ENCODE results near the gene ARHGAP10. TPM values are rescaled to one million over a fixed set of nuclear protein-coding genes. Genes with fewer than 3 reads are reported as not detected.

ARHGAP10 gene
- total RNA-seq, 1 experiment from 2014 or later = 36.6 TPM

DNA sequence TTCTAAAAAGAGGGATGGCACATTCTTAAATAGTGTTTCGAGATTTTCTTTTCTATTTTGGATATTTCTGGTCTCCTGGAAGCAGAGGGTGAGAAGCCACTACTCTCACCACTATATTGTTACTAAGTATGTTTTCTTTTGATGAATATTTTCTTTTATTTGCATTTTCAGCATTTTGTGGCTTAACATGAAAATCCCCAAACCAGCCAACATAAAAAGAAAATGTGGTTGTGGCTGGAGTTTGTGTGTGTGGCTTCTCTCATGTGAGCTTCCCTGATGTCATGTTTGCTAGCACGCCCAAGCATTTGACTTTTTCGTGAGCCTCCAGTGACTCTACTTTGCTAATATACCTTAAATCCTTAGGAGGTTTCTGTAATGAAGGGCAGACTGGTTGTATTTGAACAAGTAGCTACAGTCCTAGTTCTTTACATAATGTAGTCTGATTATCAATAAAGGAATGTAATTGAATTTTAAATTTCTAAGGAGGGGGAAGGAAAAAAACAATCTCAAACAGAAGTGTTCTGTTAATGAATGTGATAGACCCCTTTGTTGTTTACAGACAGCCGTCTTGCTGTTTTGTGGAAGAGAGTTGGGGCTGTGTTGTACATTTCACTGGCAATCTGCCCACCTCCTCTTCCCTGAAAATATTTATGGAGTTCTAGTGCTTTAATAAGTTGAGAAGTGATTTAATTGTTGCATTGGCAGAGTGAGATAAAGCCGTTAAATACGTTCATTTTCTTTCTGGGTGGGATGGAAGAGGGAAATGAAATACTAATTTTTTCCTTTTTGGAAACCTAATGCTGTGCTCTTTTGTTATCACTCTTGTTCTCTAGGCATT is 114.6 kb downstream of the ARHGAP10 start:
- H3K4me1 ChIP-seq = peaks cover 19% of the 10 kb centered on the region
- H3K27me3 ChIP-seq (replicated peaks; ENCODE audit: control insufficient read depth, insufficient read depth, low read length) = no peaks in the 10 kb centered on the region
- DNase-seq = no peak
- Mint-ChIP-seq H3K9me3 (ENCODE audit: unreplicated experiment) (no peaks in the 10 kb centered on the region), H3K36me3 (ENCODE audit: insufficient read depth, unreplicated experiment) (peaks cover 20% of the 10 kb centered on the region), H3K4me1 (ENCODE audit: low read depth, unreplicated experiment) (no peaks in the 10 kb centered on the region), H3K27me3 (ENCODE audit: insufficient read depth, unreplicated experiment) (no peaks in the 10 kb centered on the region), H3K4me3 (ENCODE audit: unreplicated experiment) (no peak overlapping the region), H3K27ac (ENCODE audit: unreplicated experiment) (no peak overlapping the region)
- ChIA-PET CTCF (interaction anchor here (1.6 kb wide), 1 partner anchor 21 kb away, joined by 7 read pairs; no protein-coding TSS in a partner anchor), POLR2A (no interaction called here)
- H3K36me3 ChIP-seq (ENCODE audit: control insufficient read depth, insufficient read depth, low read length) = no peaks in the 10 kb centered on the region
- no TSS peak for BruUV-seq (replicated peaks)
- TF ChIP-seq CTCF (IDR thresholded peaks at IDR 0.05; ENCODE audit: insufficient read depth in 1 of 2, low read depth in 1 of 2, low read length in 1 of 2, severe bottlenecking in 1 of 2, unreplicated experiment in 1 of 2) = no peak
- intact Hi-C loops (cut with micrococcal nuclease; ENCODE audit: unreplicated experiment) = no loop called here
- H3K9me3 ChIP-seq = no peaks in the 10 kb centered on the region
- no peak overlapping the region for H3K4me3 ChIP-seq (ENCODE audit: low read depth, low read length)

DNA sequence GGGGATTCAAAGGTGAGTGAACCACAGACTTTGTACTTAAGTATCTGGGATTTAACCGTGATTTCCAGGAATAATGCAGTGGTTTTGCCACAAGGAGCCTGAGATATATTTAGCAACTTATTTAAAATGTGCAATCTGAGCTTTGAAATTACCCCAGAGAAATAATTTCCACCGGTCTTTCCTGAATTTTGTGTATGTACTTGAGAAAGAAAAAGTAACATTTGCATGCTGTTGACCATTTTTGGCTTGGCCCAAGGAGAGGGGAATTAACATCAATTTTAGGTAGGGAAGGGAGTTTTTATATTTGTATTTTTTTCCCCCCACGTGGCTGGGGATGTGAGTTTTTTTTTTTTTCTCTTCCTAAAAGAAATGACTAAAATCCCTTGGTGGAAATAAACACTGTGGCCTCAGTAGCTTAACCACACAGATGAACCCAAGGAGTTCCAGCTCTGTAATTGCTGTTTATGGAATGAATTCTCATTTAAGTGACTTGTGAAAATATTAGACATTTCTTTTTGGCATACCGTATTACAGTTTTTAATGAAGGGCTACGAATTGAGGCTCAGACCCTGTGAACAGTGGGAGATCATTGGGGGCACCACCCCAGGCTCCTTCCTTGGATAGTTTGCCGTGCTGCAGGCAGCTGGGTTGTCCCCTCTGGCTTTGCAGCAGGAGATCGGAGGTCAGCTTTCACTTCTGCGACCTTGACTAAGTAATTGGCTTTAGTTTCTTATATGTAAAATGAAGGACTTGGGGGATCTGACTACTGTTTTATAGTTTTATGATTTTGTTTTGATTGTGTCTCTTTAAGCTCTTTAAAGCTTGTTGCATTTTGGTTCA is 116.1 kb downstream of the ARHGAP10 start:
- Histone ChIP-seq H3K9me3 (no peaks in the 10 kb centered on the region), H3K36me3 (ENCODE audit: control insufficient read depth, insufficient read depth, low read length) (no peaks in the 10 kb centered on the region), H3K27me3 (replicated peaks; ENCODE audit: control insufficient read depth, insufficient read depth, low read length) (no peaks in the 10 kb centered on the region), H3K4me1 (peaks cover 14% of the 10 kb centered on the region), H3K4me3 (ENCODE audit: low read depth, low read length) (no peak overlapping the region)
- CTCF ChIA-PET = no interaction called here
- Mint-ChIP-seq H3K4me1 (ENCODE audit: low read depth, unreplicated experiment) (no peaks in the 10 kb centered on the region), H3K27ac (ENCODE audit: unreplicated experiment) (no peak overlapping the region), H3K27me3 (ENCODE audit: insufficient read depth, unreplicated experiment) (no peaks in the 10 kb centered on the region), H3K9me3 (ENCODE audit: unreplicated experiment) (no peaks in the 10 kb centered on the region), H3K36me3 (ENCODE audit: insufficient read depth, unreplicated experiment) (peaks cover 20% of the 10 kb centered on the region), H3K4me3 (ENCODE audit: unreplicated experiment) (no peak overlapping the region)
- TF ChIP-seq CTCF (IDR thresholded peaks at IDR 0.05; ENCODE audit: insufficient read depth in 1 of 2, low read depth in 1 of 2, low read length in 1 of 2, severe bottlenecking in 1 of 2, unreplicated experiment in 1 of 2) = no peak
- no peak for DNase-seq
- POLR2A ChIA-PET = no interaction called here
- TSS peak; percentile 9 for BruUV-seq (replicated peaks)
- intact Hi-C loops (cut with micrococcal nuclease; ENCODE audit: unreplicated experiment) = no loop called here

DNA sequence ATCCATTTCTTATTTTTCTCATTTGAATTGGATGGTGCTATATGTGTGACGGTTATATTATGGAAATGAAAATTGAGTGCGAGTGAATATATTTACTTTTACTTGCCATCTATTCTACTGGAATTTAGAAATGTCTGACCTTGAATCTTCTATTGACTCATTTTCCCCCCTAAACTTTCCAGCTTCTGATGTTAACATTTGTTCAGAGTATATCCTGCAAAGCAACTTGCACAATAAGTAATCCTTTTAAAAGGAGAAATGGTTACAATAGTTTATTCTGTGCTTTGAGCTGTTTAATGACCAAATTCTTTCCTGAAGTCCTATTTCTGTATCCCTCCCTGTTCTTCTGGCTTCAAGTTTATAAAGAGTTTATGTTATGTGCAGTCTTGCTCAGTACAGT is 116.7 kb downstream of the ARHGAP10 start:
- no peaks in the 10 kb centered on the region for H3K27me3 ChIP-seq (replicated peaks; ENCODE audit: control insufficient read depth, insufficient read depth, low read length)
- no peak for TF ChIP-seq CTCF (IDR thresholded peaks at IDR 0.05; ENCODE audit: insufficient read depth in 1 of 2, low read depth in 1 of 2, low read length in 1 of 2, severe bottlenecking in 1 of 2, unreplicated experiment in 1 of 2)
- intact Hi-C loops (cut with micrococcal nuclease; ENCODE audit: unreplicated experiment) = no loop called here
- Mint-ChIP-seq H3K27ac (ENCODE audit: unreplicated experiment) (no peak overlapping the region), H3K27me3 (ENCODE audit: insufficient read depth, unreplicated experiment) (no peaks in the 10 kb centered on the region), H3K36me3 (ENCODE audit: insufficient read depth, unreplicated experiment) (peaks cover 22% of the 10 kb centered on the region), H3K9me3 (ENCODE audit: unreplicated experiment) (no peaks in the 10 kb centered on the region), H3K4me3 (ENCODE audit: unreplicated experiment) (no peak overlapping the region), H3K4me1 (ENCODE audit: low read depth, unreplicated experiment) (no peaks in the 10 kb centered on the region)
- BruUV-seq (replicated peaks) = no TSS peak
- ChIA-PET POLR2A (no interaction called here), CTCF (no interaction called here)
- DNase-seq = no peak
- no peaks in the 10 kb centered on the region for H3K9me3 ChIP-seq
- H3K4me3 ChIP-seq (ENCODE audit: low read depth, low read length) = no peak overlapping the region
- no peaks in the 10 kb centered on the region for H3K36me3 ChIP-seq (ENCODE audit: control insufficient read depth, insufficient read depth, low read length)
- peaks cover 12% of the 10 kb centered on the region for H3K4me1 ChIP-seq
